HG02759 (cell line): Measurements from ENCODE around the gene GRIFIN.

Source experiments
- ATAC-seq: cut with Tn5 transposase; IDR thresholded peaks from one replicate; pipeline ENCODE4 v1.9.1; 2021; ENCODE audit warnings: mild to moderate bottlenecking, moderate library complexity; ENCODE audit not compliant: unreplicated experiment

Gene GRIFIN

DNA sequence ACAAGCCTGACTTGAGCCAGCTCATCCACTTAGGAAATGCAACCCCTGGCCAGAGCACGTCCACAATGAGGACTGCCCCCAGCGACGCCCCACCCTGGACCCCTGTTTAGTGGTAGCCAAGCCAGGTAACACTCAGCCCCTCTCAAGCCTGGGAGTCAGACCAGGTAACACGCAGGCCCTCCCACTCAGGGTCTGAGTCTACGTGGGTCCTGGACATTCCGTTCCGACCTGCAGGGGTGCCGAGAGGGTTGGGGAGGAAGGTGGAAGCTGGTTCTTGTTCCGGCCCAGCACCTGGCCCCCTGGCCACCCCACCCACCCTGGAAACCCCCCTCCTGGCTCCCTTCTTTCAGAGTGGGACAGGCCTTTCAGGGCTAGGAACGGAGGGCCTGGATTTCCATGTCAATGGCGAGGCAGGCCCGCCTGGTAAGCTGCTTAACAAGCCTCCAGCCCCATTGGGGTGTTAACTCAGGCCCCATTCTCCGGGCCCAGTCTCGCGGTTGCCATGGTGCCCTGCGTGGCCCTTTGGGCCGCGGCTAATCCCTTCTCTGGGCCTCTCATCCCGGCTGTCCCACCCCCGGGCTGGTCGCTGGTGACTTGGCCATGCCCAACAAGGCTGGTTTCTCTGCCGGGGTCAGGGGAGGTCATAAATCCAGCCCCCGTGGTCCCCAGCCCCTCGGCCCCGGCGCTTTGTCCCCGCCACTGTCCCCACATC, 23.7 kb upstream of the GRIFIN start:
- ATAC-seq: no peak

DNA sequence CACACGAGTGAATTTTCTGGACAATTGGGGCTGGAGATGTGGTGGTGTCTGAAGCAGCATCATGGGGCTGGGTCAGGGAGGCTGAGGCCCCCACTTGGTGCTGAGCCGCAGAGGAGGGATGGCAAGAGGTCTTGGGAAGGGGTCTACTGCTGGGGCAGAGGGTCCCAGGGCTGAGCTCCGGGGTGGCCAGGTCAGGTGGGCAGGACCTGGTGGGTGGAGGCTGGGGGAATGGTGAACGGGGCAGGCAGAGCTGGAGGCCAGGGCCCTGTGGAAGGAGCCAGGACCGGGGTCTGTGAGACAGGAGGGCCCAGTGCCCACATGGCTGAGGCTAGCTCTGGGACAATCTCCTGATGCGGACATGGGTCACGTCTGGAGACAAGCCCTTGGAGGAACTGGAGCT, 23.0 kb upstream of the GRIFIN start:
- no peak for ATAC-seq

DNA sequence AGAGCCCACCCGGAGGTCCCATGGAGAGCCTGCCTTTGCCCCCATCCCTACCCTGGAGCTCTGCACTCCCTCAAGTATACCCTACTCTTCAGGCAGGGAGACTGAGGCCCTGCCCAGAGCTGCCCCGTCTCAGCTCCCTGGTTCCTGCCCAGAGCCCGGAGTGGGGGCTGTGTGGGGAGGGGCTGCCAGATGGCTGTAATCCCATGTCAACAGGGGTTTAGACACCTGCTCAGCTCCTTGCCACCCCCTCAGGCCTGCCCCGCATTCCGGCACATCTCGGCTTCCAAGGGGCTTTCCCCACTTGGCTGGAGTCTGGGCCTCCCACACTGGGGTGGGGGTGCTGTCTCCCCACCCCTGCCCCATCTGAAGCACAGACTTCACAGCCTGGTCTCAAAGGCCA, 22.5 kb upstream of the GRIFIN start:
- no peak for ATAC-seq

DNA sequence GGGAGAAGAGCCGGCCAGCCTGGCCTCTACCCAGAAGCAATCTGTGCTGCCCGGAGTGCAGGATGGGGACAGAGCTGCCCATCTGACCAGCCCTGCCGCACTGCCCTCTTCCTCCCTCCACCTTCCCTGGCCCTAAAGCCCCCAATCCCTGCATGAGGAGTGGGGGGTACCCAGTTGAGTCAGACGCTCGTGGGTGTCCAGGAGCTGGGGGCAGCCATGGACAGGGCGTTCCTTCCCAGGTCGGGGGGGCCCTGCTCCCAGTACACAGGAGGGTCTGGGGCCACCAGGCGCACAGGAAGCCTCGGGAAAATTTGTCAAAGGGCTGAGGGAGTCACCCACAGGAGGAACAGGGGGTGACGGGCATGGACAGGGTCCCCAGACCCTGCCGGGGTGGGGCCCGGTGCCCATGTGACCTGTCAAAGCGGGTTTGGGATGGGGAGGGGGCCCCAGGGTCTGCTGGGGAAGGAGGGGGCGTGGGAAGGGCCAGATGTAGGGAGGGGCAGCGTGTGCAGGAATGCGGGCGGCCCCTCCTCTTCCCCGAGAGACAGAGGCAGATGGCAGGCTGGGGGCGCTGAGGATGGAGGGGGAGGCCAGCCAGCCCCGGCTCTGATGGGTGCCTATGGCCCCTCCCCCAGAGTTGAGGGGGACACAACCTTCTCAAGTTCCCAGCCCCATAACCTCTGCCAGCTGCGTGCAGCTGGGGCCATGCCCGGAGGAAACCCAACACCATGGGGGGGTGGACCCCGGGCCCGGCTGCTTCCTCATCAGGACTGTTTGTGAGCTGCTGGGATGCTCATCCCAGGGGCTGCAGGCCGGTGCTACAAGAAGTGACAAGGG, 21.5 kb upstream of the GRIFIN start:
- ATAC-seq: no peak

DNA sequence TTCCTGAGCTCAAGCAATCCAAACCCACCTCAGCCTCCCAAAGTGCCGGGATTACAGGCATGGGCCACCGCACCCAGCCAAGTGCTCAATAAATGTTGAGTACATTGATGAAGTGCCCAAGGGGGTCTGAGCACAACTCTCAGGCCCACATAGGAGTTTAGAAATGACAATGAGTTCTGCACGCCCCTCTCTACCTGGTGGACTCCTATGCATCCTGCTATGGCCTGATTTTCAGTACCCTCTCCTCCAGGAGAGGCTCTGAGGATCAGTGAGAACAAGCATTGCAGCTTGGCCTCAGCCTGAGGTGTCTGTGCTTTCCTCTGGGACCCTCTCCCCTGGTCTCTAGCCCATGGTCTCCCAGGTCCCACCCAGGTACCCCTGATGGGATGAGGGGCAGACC, 20.9 kb upstream of the GRIFIN start:
- no peak for ATAC-seq

DNA sequence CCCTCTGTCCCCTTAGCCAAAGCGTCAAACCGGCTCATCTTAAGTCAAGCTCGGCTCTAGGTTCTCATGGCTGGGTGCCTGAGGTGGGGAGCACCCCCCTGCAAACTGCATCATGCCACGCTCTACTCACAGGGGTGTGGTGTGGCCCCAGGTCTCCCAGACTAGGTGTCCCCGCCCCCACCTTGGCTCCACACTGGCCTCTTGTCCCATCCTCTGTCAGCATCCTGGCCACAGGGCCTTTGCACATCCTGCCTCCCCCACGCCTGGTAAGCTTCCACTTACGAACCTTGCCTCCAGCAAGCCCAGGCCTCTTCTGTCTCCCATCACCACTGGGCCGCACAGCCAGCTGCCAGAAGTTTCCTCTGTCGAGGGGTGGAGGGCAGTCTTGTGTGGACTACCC, 20.2 kb upstream of the GRIFIN start:
- ATAC-seq: no peak

DNA sequence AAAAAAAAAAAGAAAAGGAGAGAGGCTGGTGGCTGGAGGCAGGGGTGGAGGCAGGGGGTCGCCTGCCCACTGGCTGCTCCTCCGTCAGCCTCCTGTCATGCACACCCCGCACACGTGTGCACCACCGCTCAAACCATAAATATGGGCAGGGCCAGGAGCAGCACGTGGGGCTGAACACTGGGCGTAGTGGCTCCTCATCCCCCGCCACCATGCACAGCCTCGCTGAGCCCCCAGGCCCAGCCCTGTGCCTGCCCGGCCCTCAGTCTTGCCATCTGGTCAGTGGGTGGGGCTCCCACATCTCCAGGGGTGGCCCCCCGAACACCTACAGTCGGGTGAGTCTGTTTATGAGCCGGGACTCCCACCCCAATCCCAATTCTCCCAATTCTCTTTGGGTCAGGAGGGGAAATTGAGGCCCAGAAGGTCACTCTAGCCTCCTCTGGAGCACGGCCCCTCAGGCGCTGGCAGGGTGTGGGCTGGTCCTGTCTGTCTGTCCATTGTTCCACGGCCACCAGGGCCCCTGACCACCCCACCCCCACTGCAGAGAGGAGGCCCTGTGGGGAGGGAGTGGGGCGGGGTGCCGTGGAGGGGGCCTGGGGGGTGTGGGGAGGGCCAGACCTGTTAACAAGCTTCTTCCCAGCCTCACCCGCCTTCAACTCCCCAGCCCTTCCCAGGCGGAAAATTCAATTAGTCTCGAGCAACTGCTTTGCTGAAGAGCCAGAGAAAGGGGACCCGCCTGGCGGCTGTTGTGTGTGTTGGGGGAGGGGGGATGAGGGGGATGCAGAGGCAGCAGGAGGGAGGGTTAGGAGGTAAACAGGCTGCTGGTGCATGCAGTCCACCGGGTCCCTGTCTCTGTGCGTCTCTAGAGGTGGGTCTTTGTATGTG, 19.5 kb upstream of the GRIFIN start:
- no peak for ATAC-seq

DNA sequence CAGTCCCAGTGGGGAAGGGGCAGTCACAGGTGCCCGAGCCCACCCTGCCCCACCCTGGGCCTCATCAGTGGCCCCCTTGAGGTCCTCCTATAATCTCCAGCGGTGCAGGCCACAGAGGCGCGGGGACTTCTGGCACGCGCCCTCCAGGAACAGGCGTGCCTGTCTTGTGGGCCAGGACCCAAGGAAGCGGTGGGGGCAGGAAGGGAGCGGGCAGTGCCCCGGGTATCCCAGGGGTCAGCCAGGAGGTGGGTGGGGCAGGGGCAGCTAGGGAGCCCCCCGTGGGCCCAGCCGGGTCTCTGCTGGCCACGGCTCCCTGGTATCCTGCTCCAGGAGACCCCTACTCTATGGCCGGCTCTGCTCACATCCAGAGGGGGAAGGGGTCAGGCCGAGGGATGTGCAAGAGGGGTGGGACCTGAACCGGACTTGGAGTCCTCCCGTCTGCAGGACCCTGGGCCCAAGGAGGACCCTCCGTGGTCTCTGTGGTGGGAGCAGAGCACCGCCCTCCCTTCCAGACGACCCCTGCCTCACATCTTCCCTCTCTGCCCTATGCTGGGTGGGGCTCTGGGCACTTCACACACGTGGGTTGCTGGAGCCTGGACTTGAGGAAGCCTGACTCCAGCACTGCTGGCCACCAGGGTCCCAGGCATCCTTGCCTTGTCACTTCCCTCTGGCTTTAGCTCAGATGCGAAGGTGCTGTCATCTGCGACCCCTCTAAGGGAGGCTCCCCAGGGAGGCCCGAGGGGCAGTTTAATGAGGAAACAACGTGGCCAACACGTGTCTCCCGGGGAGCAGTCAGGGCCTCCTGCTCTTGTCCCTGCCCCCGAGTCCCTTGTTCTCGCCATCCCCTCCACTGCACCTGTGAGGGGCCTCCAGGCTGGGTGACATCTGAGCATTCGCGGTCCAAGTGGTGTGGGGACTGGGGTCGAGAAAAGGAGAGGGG, 18.3 kb upstream of the GRIFIN start:
- ATAC-seq: no peak

DNA sequence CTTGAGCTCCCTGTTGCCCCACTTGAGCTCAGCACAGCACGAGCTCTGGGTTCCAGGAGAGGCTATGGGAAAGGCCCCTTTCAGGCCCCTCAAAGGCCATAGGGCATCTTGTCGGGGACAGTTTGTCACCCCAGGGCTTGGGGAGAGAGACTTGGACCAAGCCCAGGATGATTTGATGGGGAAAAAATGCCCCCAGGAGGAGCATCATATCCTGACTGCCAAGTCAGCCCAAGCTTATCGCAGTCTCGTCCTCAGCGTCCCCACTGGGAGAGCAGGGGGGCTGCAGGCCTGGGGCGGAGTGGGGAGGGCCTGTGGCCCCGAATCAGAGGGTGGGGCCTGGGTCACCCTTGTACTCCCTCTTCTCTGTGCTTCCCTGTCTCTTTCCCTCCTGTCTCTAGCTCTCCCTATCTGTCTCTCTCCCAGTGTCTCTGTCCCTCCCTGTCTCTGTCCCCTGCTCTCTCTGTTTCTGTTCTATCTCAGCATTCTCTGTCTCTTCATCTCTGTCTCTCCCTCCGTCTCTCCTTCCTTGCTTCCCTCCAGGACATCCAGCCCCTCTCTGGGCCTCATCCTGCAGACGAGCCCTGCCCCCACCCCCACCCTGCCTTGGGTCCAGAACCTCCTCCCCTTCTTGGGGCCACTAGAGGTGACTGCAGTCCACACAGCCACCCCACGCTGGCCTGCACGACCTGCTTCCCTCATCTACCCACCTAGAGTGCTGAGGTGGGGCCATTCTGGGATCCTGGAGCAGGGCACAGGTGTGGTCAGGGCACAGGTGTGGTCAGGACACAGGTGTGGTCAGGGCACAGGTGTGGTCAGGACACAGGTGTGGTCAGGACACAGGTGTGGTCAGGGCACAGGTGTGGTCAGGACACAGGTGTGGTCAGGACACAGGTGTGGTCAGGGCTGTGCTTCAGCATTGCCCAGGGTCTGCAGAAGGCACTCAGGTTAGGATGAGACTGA, 17.3 kb upstream of the GRIFIN start:
- ATAC-seq: no peak

DNA sequence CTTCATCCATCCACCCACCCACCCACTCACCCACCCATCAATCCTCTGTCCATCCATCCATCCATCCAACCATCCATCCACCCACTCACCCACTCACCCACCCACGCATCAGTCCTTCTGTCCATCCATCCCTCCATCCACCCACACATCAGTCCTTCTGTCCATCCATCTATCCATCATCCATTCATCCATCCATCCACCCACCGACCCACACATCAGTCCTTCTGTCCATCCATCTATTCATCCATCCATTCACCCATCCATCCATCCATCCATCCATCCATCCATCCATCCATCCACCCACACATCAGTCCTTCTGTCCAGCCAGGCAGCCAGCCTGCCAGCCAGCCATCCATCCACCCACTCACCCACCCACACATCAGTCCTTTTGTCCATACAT, 15.8 kb upstream of the GRIFIN start:
- no peak for ATAC-seq

DNA sequence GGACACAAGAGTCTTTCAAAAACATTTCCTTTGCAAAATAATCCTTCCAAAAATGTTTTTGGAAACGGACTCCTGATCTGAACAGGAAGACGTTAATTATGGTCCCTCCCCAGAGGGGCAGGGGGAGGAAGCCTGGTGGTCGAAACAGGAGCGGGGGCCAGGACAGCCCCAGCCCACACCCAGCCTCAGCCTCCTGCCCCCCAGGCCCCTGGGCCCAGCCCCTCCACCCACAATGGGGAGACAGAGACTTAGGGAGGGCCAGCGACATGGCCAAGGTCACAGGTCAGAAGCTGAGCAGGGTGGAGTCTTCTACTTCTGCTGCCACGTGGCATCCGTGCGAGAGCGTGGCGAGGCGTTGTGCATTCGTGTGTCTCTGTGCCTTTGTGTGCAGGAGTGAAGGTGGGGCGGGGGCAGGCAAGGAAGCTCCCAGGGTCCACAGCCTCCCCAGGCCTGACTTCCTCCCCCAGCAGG, 14.0 kb upstream of the GRIFIN start:
- ATAC-seq: no peak

DNA sequence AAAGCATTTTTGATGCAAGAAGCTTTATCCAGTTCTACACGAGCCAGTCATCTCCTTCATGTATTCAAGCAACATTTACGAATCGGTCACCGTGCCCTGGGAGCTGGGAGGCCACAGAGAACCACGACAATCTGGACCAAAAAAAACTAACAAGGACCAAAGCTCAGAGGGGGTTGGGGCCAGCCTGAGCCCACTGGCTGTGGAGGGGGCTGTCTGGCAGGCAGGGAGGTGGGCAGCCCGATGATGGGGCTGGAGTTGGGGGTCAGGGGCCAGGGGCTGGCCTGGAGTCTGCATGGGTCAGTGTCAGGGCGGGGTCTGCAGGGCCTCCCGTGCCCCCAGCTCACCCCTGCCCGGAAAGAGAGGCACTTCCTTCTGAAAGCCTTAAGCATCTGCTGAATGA, 12.5 kb upstream of the GRIFIN start:
- ATAC-seq: no peak

DNA sequence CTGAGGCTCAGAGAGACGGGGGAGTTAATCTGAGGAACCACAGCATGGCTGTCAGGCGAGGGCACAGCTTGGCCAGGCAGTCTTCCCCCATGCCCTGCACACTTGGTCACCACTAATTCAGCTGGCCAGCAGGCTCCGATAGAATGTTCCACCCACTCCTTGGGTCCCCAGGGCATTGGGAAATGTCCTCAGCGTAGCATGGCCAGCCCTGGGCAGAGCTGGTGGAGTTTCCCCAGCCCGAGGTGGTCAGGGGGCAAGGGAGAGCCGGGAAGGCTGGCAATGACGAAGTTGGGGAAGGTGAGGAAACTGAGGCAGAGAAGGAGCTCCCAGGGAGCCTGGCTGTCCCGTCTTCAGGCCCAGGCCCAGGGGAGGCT, 12.1 kb upstream of the GRIFIN start:
- ATAC-seq: no peak

DNA sequence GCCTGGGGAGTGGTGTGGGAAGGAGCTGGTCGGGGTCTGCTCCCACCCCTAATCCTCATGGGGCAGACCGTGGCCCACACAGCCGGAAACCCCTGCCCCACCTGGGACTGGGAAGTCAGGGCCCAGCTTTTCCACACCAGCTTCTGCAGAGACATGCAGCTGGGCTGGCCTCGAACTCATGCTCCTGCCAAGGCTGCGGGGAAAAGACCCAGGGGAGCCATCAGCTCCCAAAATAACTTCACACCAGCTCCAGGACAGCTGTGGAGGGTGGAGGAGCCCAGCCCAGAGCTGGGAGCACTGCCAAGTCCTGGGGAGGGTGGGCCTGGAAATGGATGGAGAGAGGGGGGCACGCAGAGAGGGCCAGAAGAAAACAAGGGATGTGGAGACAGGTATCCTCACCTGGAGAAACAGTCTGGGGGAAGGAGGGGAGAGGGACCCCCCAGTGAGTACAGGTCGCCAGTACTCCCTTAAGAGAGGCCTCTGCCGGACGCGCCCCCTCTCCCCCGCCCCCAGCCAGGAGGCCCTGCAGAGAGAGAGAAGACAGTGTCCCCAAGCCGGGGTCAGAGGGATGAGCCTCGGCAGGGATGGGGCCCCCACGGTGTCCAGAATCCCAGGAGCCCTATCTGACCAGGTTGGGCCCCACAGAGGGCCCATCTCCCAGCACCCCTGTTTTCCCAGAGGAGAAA, 11.5 kb upstream of the GRIFIN start:
- no peak for ATAC-seq

DNA sequence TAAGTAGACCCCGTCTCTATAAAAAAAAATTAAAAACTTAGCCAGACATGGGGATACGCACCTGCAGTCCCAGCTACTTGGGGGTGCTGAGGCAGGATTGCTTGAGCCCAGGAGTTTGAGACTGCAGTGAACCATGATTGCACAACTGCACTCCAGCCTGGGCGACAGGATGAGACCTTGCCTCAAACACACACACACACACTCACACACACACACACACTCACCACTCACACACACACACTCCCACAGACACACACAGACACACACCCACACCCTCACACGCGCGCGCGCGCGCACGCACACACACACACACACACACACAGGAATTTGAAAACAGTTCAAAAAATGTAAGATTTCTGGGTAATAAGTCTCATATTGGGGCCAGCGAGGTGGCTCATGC, 8.7 kb upstream of the GRIFIN start:
- no peak for ATAC-seq

DNA sequence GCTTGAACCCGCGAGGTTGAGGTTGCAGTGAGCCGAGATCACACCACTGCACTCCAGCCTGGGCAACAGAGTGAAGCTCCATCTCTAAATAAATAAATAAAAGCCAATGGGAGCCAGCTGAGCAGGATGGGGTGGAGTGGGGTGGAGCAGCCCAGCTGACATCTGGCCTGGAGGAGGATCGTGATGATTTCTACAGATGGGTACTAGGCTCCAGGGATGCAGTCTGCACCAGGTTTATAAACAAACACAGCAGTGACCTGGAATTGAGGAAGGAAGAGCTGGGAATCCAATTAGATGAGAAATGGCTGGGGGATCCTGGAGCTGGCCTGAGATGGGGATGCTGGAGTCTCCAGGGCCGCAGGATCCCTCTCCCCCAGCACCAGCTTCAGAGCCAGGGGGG, 7.3 kb upstream of the GRIFIN start:
- ATAC-seq: no peak

DNA sequence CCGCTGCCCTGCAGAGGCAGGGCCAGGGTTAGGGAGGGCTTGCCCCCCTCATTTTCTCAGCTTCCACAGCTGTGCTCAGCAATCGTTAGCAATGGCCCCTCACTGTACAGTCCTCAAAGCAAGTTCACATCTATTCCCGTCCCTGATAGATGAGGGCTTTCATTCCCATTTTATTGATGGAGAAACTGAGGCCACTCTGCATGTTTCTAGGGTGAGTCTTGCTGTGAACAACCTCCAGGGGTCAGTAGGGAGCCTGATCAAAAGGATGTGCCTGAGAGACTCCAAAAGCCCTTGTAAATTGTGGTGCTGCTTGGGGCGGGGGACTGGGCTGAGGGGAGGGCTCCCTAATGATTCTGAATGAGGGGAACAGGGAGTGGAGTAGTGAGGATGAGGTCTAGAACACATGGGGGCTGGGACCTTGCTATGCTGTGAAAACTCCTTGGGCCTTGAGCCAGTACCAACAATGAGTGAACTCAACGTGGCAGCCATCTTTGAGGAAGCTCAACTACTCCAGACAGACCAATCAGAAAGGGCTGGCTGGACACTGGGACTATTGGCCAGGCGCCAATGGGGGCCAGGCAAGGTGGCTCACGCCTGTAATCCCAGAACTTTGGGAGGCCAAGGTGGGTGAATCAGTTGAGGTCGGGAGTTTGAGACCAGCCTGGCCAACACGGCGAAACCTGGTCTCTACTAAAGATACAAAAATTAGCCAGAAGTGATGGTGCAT, 6.7 kb upstream of the GRIFIN start:
- ATAC-seq: no peak

DNA sequence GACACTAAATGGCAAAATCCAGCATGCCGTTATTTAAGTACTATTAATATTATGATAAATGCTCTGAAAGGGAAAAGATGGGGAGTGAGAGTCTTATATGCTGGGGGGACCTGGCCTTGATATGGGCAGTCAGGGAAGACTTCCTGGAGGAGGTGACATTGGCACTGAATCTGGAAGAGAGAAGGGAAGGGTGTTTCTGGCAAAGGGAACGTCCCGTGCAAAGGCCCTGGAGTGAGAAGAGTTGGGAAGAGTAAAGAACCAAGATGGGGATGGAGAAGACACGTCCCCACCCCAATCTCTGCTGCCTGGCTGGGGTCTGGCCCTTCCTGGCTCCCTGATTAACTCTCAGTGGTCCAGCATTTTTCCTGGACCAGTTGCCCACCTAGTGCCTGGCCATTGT, 5.0 kb upstream of the GRIFIN start:
- no peak for ATAC-seq
